Measurements from ENCODE around the gene LSM12. TPM values are rescaled to one million over a fixed set of nuclear protein-coding genes. Genes with fewer than 3 reads are reported as not detected.

The LSM12 gene
- total RNA-seq, 1 donor: 77.5 TPM

- H3K4me3 ChIP-seq (ENCODE audit: low read depth, low read length): no peak overlapping the region
- no peak for DNase-seq (ENCODE audit: low read depth)
- TF ChIP-seq CTCF (IDR thresholded peaks at IDR 0.05; ENCODE audit: insufficient read depth, low read length): no peak
Measured at GRCh38 chr17:44111777-44112176, 45.3 kb upstream of the LSM12 start.

DNA sequence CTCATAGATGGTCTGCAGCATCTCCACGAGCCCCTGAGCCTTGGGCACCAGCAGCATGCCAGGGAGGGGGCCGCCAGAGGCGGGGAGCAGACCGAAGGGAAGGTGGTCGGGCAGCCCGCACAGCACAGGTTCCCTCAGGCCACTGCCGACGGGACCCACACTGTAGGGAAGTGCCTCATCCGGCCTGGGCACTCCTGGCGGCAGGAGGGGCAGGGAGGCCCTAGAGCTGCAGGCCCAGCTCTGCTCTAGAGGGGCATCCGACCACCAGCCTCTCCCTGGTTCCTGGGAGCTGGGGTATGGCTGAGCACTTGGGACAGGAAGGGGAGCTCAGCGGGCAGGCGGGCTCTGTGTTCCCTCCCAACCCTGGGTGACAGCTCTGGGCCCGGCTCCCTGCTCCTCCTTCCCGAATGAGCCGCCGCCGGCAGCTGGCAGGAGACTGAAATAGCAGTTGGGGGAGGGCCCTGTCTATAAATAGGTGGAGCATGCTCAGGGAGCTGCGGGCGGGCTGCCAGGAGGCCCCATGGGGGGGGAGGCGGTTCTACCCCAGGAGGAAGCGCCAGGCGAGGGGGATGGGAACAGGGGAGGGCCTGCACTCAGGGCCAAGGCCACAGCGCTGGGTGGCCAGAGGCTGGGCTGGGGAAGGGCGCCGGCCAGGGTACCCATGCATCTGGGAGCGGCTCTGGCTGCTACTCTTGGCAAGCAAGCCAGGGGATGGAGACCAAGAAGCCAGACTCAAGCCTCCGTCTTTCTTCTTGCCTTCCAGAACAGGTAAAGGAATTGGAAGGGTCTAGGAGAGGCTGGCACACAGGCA is 44.6 kb upstream of the LSM12 start:
- no peak for TF ChIP-seq CTCF (IDR thresholded peaks at IDR 0.05; ENCODE audit: insufficient read depth, low read length)
- peak; percentile 92 for DNase-seq (ENCODE audit: low read depth)
- peak overlapping the region; percentile 57 for H3K4me3 ChIP-seq (ENCODE audit: low read depth, low read length)

DNA sequence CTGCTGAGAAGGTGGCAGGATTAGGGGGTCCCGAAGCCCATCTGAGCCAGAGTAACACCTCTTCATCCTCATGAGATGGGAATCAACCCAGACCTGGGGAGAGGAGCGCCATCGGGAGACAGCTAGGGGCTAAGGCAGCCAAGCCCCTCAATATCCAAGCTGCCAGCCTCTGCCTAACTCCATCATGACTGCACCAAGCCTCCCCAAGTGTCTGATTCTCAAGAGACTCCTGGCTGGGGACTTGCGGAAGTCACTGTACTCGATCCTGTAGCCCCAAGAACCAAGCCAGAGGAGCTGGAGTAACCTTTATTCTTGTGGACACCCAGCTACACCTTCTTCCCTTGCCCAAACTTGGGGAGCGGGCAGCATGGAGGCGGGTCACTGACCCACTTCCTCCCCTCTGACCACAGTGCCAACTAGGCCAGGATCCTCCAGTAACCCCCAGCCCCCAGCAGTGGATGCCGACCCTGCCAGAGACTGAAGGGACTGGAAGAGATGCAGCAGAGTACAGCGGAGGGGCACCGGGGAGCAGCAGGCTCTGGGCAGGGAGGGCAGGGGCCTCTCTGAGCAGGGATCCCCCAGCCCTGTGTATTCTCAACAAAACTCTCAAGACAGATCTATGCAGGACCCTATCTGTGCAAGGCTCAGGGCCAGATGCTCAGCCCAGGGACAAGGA is 43.7 kb upstream of the LSM12 start:
- no peak for TF ChIP-seq CTCF (IDR thresholded peaks at IDR 0.05; ENCODE audit: insufficient read depth, low read length)
- peak overlapping the region; percentile 57 for H3K4me3 ChIP-seq (ENCODE audit: low read depth, low read length)
- DNase-seq (ENCODE audit: low read depth): no peak

- no peak overlapping the region for H3K4me3 ChIP-seq (ENCODE audit: low read depth, low read length)
- TF ChIP-seq CTCF (IDR thresholded peaks at IDR 0.05; ENCODE audit: insufficient read depth, low read length): no peak
- no peak for DNase-seq (ENCODE audit: low read depth)
Measured at GRCh38 chr17:44109312-44109630, 42.8 kb upstream of the LSM12 start.

DNA sequence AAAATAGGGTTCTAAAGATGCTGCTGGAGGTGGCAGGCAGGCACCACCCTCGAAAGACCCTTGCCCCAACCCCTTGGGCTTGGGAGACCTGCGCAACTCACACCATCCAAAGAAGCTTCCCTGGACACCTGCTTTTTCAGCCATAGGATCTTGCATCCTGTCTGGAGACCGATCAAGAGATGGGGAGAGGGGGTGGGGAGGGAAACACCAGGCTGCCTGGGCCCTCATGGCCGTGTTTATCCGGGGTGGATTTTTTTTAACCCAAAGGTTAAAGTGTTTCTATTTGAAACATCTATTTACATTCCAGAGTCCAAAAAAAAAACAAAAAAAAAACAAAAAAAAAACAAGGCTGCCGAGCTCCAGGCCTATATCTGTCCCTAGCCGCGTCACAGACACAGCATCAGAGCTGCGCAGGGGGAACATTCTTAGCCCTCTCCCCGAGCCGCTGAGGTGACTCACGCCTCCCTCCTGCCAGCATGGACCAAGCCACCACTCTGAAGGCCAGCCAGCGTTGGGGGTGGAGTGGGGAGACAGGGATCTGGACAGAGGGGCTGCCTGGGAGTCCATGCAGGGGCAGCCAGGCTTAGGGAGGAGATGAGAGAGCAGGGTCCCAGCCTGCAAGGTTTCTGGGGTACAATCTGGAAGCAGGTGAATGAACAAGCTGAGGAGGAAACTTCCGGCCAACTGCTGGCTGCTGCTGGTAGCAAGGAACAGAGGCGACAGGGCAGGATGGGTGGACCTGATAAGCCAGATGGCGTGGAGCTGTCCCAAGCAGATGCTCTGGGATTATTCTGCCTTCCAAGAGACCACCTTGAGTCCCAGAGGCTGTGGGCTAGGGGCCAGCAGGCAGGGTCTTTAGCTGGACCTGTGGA is 42.2 kb upstream of the LSM12 start:
- H3K4me3 ChIP-seq (ENCODE audit: low read depth, low read length): peak overlapping the region; percentile 39
- DNase-seq (ENCODE audit: low read depth): peak; percentile 96
- TF ChIP-seq CTCF (IDR thresholded peaks at IDR 0.05; ENCODE audit: insufficient read depth, low read length): no peak

- DNase-seq (ENCODE audit: low read depth): no peak
- TF ChIP-seq CTCF (IDR thresholded peaks at IDR 0.05; ENCODE audit: insufficient read depth, low read length): no peak
- no peak overlapping the region for H3K4me3 ChIP-seq (ENCODE audit: low read depth, low read length)
Measured at GRCh38 chr17:44106801-44107200, 40.3 kb upstream of the LSM12 start.

Measured in fibroblast of the aortic adventitia (primary cell).